ENCODE data around the gene COL8A1.

- no peak for TF ChIP-seq CTCF (IDR thresholded peaks at IDR 0.05)
- no peak for TF ChIP-seq POLR2A (IDR thresholded peaks at IDR 0.05)
Measured at GRCh38 chr3:99767291-99767690, 128.9 kb downstream of the COL8A1 start.

Measured in testis (tissue), 2 donors.